Stimulated activated CD4-positive, alpha-beta T cell treated with anti-CD3 and anti-CD28 coated beads, Interleukin-1b, Interleukin-23, amount 100 ng/mL, for 48 hours (primary cell): ENCODE results near the gene GPBP1.
"Not testable (repeated sequence)": the region's sequence is repeated elsewhere in the genome, so short reads cannot be mapped to it uniquely, and the experiment has no call there.

Source experiments
- DNase-seq: peaks from one replicate; pipeline ENCODE4 v3.0.0-alpha.2; 2020

The GPBP1 gene

GRCh38 chr5:57292336-57292735, 118.5 kb downstream of the GPBP1 start:
- DNase-seq, result no peak

GRCh38 chr5:57298295-57298984, 124.6 kb downstream of the GPBP1 start:
- DNase-seq, result peak; percentile 81

GRCh38 chr5:57298985-57299491, 125.2 kb downstream of the GPBP1 start:
- peak; percentile 74 for DNase-seq

GRCh38 chr5:57299986-57300385, 126.1 kb downstream of the GPBP1 start:
- DNase-seq, result no peak

GRCh38 chr5:57302164-57302563, 128.3 kb downstream of the GPBP1 start:
- peak; percentile 74 for DNase-seq

- DNase-seq, result peak; percentile 25
Measured at GRCh38 chr5:57302643-57303042, 128.8 kb downstream of the GPBP1 start.

GRCh38 chr5:57303985-57304384, 130.1 kb downstream of the GPBP1 start:
- no peak for DNase-seq

GRCh38 chr5:57304931-57305330, 131.1 kb downstream of the GPBP1 start:
- DNase-seq, result no peak

- no peak for DNase-seq
Measured at GRCh38 chr5:57306359-57306758, 132.5 kb downstream of the GPBP1 start.

- no peak for DNase-seq
Measured at GRCh38 chr5:57307516-57307915, 133.7 kb downstream of the GPBP1 start.

GRCh38 chr5:57309022-57309421, 135.2 kb downstream of the GPBP1 start:
- not testable (repeated sequence) for DNase-seq

- DNase-seq, result no peak
Measured at GRCh38 chr5:57311251-57311650, 137.4 kb downstream of the GPBP1 start.

- DNase-seq, result no peak
Measured at GRCh38 chr5:57311921-57312735, 138.3 kb downstream of the GPBP1 start.

- DNase-seq, result no peak
Measured at GRCh38 chr5:57313716-57314115, 139.9 kb downstream of the GPBP1 start.
